ENCODE data around the gene ASCL2.
"Not testable (repeated sequence)": the region's sequence is repeated elsewhere in the genome, so short reads cannot be mapped to it uniquely, and the experiment has no call there.

The ASCL2 gene

GRCh38 chr11:2296913-2297622 is 26.7 kb upstream of the ASCL2 start:
- no peak for DNase-seq

GRCh38 chr11:2295971-2296912 is 25.9 kb upstream of the ASCL2 start:
- DNase-seq: no peak

GRCh38 chr11:2294926-2295290 is 24.5 kb upstream of the ASCL2 start:
- DNase-seq: no peak

- DNase-seq: peak; percentile 81
Measured at GRCh38 chr11:2293984-2294925, 23.9 kb upstream of the ASCL2 start.

GRCh38 chr11:2293531-2293971 is 23.2 kb upstream of the ASCL2 start:
- DNase-seq: no peak

- DNase-seq: no peak
Measured at GRCh38 chr11:2290351-2290841, 20.0 kb upstream of the ASCL2 start.

- DNase-seq: no peak
Measured at GRCh38 chr11:2289859-2290258, 19.5 kb upstream of the ASCL2 start.

- no peak for DNase-seq
Measured at GRCh38 chr11:2289350-2289749, 19.0 kb upstream of the ASCL2 start.

GRCh38 chr11:2287091-2287490 is 16.7 kb upstream of the ASCL2 start:
- no peak for DNase-seq

GRCh38 chr11:2286350-2286749 is 16.0 kb upstream of the ASCL2 start:
- DNase-seq: not testable (repeated sequence)

- DNase-seq: no peak
Measured at GRCh38 chr11:2280208-2280607, 9.8 kb upstream of the ASCL2 start.

- DNase-seq: no peak
Measured at GRCh38 chr11:2277933-2278523, 7.6 kb upstream of the ASCL2 start.

GRCh38 chr11:2277008-2277346 is 6.6 kb upstream of the ASCL2 start:
- DNase-seq: no peak

- DNase-seq: no peak
Measured at GRCh38 chr11:2276280-2277007, 6.1 kb upstream of the ASCL2 start.

GRCh38 chr11:2275334-2276279 is 5.2 kb upstream of the ASCL2 start:
- DNase-seq: no peak

GRCh38 chr11:2273771-2274170 is 3.4 kb upstream of the ASCL2 start:
- DNase-seq: no peak

GRCh38 chr11:2273311-2273710 is 2.9 kb upstream of the ASCL2 start:
- no peak for DNase-seq

GRCh38 chr11:2272946-2273280 is 2.5 kb upstream of the ASCL2 start:
- no peak for DNase-seq

- no peak for DNase-seq
Measured at GRCh38 chr11:2272228-2272945, 2.0 kb upstream of the ASCL2 start.

All from OCI-M1 (cell line).